Right lobe of liver (tissue), 5 donors: ENCODE data around the gene AARS2. TPM values are rescaled to one million over a fixed set of nuclear protein-coding genes. Genes with fewer than 3 reads are reported as not detected.

Source experiments
- microRNA counts: library from miRNA; unstranded; fragments of <30 nt; microRNA quantifications from one replicate; lab custom pipeline; 2016
- total RNA-seq, 6 experiments: library from RNA; depleted of rRNA in 2 of 6; stranded (reverse); fragments of >200 nt in 2 of 6; fragmentation: NEBNext Ultra II Directional in 3 of 6; extraction: Animal tissue kit (Norgen Biotek cat#: 25700) in 3 of 6; gene quantifications; one replicate each; pipeline versions ENCODE4 v1.1.0 to v1.2.4, GENCODE V29; 2016 to 2023
- donor health status: DM: no; HTN: no; CAD: no.
- donor health status: DM: no; HTN: no; CAD: no.
- donor health status: DM: no; HTN: yes; CAD: no.
- donor health status: DM: no; HTN: yes; CAD: no.

The AARS2 gene
- total RNA-seq, 6 experiments from 2014 or later = 5.5 to 9.8 (median 7.0) TPM

MicroRNAs within 50 kb of the gene (microRNA counts, 767-probe panel; counts per million panel counts)
- 237 counts per million for microRNA hsa-miR-4647 (lab: Ali Mortazavi, UCI)

Other genes starting within 250 kb of the AARS2 start
- 10 to 100 TPM; 26.5 to 70.0 (median 35.4) TPM for gene MRPL14, start 185.9 kb downstream of the AARS2 start, total RNA-seq
- 10 to 100 TPM; 30.6 to 41.0 (median 36.8) TPM for gene TMEM63B, start 185.8 kb downstream of the AARS2 start, total RNA-seq
- gene CAPN11, start 154.5 kb downstream of the AARS2 start, total RNA-seq = under 1 TPM in 2 of 6 experiments, not detected in 4; 0.22 to 0.31 TPM
- gene MYMX, start 96.4 kb downstream of the AARS2 start, total RNA-seq = not detected
- gene SLC29A1, start 89.8 kb downstream of the AARS2 start, total RNA-seq = 10 to 100 TPM; 27.4 to 51.3 (median 31.4) TPM
- 100 to 1,000 TPM; 183 to 566 (median 345) TPM for gene HSP90AB1, start 66.2 kb downstream of the AARS2 start, total RNA-seq
- 10 to 100 TPM; 15.1 to 29.0 (median 20.9) TPM for gene SLC35B2, start 55.8 kb downstream of the AARS2 start, total RNA-seq
- 10 to 100 TPM in 3 of 6 experiments, 1 to 10 TPM in 3; 2.5 to 30.2 (median 10.8) TPM for gene NFKBIE, start 47.8 kb downstream of the AARS2 start, total RNA-seq
- not detected for gene TMEM151B, start 42.9 kb downstream of the AARS2 start, total RNA-seq
- gene SPATS1, start 29.3 kb upstream of the AARS2 start, total RNA-seq = not detected
- 10 to 100 TPM in 5 of 6 experiments, 1 to 10 TPM in 1; 9.2 to 13.0 (median 11.2) TPM for gene CDC5L, start 74.4 kb upstream of the AARS2 start, total RNA-seq